HG03575 (cell line): ENCODE measurements around the gene ARAP1.

Experiments used
- ATAC-seq: cut with Tn5 transposase; IDR thresholded peaks from one replicate; pipeline ENCODE4 v1.9.1; 2021; ENCODE audit not compliant: unreplicated experiment, insufficient number of reproducible peaks, low FRiP score; ENCODE audit errors: extremely low read depth

ARAP1 gene

GRCh38 chr11:72675221-72675620, 77.0 kb downstream of the ARAP1 start:
- ATAC-seq, result no peak

- ATAC-seq, result no peak
These were observed 78.0 kb downstream of the ARAP1 start, which contains the start of gene PDE2A for GRCh38 chr11:72673943-72674828. Gene PDE2A (minus strand): TSS chr11:72674422. CDS start chr11:72674207, 215 bp downstream.

DNA sequence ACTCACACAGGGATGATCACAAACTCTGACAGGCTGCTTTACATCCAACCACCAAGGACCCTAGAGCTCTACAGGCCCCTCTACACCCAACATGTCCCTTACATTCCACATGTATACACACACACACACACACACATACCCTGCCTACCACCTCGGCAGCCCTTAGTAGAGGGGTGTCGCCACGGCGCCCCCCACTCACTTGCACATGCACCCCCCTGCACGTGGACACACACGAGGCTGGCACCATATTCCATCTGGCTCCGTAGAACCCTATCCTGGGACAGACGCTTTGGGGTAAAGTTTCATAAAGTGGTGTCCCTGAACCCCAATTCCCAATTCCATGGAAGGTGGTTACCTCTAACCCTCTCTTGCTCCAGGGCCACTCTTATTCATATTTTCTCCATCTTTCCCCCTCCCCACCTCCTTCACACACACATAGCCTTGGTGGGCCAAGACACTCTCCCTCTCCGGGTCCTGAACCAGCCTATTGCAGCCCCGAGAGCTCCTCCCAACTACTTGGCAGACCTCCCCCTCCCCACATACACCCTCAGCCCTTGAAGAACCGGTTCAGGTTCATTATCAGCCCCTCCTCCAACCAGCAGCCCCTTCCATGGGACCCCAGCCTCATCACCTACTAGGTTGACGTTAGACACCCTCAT, 78.8 kb downstream of the ARAP1 start:
- ATAC-seq, result no peak

GRCh38 chr11:72672597-72673238, 79.5 kb downstream of the ARAP1 start:
- no peak for ATAC-seq

DNA sequence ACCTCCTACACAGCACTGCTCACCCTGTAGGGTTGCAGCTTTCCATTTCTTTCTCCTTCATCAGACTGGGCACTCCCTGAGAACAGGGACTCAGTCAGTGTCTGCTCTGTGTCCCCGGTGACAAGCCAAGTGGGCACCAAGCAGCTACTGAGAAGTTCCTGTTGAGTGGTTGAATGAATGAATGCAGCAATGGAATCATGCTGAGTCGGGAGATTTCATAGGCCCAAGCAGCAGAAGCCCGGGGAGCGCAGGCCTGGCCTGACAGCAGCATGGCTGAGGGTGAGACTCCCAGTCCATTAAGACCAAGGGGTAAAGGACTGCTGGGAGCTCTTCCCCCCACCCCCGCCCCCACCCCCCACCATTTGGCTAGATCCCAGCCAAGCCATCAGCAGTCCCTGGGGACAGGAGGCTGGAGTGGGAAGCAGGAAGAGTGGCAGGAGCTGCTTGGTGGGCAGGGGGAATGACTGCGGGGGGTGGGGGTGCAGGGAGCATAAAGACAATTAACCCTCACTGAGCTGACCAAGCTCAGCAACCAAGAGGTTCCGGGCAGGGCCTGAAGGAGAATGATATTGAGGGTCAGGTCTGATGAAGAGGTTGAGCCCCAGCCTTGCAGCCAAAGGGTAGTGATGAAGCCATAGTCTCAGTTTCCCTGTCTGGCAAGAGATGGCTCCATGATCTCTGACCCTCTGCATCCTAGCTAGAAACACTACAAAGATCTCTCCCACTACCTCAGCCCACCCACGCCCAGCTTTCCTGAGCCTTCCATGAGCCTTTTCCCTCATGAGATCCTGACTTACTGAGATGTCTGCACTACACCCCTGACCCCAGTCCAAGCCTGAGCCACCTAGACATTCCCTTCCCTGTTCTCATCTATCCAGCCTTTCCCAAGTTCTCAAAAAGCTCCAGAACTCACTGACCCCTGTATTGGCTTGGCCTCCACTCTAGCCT, 80.8 kb downstream of the ARAP1 start:
- ATAC-seq, result no peak

DNA sequence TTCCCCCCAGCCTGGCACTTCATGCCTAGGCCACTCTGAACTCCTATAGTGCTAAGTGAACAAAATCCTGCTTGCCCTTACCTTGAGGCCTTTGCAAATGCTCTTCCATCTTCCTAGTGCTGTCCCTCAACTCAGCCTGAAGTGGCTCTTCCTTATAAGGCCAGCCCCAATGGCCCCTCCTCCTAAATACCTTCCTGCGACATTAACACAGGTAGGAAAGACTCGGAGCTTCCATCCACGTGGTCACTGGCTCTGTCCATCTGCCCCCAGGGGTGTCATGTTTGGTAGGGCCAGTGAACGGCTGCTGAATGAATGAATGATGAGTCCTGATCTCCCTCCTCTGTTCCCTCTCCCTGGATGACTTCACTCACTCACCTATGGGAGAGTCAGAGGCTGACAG, 82.2 kb downstream of the ARAP1 start:
- no peak for ATAC-seq

DNA sequence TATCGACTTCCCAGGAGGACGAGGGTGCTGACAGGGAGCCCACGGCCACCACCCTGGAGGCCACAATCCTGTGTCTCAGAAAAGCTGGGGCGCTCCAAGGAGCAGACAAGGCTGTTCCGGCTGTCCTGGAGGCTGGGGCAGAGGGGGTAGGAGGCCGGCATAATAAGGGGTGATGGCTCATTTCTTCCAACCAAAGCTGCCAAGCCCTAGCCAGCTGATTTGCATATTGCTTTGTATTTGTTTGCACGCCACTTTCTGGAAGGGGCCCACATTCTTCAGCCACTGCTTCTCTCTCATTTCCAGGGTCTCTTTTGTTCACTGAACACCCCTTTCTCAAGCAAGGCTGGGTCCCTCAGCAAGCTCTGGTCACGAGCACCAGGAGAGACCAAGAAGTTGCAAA, 82.7 kb downstream of the ARAP1 start:
- ATAC-seq, result no peak

DNA sequence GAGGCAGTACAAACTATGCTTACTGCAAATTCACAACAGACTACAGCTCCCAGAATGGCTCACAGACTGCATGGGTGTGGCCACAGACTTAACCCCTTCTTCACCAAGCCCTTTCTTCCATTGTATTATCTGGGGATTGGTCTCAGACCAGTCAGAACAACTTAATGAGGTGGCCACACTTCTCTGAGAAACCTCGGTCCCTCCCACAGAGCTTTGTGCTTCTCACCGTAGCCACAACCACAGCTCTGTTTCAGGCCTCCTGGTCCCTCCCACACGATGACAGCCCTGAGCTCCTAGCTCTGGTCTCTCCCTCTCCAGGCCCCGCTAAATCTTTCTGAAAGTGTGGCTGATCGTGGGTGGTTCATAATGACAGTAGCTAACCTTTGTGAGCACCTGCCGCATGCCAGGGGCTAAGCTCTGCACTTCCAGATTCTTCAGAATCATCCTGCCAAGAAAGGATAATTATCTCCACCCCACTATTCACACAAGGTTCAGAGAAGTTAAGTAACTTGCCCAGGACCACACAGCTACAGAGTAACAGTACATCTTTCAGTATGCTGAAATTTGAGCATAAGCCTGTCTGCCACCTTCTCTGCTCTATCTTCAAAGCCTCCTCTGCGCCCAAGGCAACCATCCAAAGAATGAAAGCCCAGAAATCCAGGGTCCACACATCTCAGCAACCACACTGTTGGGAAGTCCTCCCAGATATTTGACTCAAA, 83.4 kb downstream of the ARAP1 start:
- ATAC-seq, result no peak

DNA sequence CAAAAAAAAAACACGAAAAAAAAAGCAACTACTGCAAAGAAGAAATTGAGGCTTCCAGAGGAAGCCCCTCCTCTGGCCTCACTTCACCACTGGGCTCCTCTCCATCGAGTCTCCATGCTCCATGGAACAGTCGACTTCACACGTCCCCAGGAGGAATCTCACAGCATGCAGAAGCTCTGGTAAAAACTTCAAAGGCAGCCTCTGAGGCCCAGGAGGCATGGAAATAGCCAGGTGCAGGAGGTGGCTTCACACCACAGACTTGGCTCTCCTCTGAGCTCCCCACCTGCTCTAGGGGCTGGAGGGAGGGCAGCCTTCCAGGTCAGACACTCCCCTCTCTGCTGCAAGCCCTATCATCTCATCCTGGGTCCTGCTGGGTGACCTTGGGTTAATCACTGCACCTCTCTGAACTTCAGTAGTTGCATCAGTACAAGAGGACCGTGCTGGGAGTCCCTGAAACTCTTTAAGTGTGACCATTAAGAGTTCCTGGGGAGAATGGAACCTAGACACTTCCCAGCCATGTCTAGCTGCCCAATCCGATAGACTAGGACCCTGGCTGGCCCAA, 86.2 kb downstream of the ARAP1 start:
- ATAC-seq, result no peak

- no peak for ATAC-seq
These were observed 90.2 kb downstream of the ARAP1 start for GRCh38 chr11:72662036-72662435.

DNA sequence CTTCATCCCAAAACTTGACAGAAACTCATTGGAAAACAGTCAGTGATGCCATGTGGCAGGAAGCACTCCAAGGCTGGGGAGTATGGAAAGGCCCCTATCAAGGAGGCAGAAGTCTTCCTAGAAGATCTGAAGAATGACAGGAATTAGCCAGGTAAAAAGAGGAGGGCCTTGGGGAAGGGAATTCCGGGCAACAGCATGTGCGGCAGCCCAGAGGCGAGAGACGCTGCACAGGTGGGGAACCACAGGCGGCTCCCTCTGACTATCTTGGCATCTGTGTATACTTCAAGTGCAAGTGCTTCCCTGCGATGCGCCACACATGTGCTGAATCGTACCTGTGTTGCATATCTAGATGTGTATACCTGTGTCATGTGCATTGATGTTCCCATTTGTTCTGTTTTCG, 90.7 kb downstream of the ARAP1 start:
- ATAC-seq, result no peak

- ATAC-seq, result no peak
These were observed 93.1 kb downstream of the ARAP1 start for GRCh38 chr11:72658989-72659640.

DNA sequence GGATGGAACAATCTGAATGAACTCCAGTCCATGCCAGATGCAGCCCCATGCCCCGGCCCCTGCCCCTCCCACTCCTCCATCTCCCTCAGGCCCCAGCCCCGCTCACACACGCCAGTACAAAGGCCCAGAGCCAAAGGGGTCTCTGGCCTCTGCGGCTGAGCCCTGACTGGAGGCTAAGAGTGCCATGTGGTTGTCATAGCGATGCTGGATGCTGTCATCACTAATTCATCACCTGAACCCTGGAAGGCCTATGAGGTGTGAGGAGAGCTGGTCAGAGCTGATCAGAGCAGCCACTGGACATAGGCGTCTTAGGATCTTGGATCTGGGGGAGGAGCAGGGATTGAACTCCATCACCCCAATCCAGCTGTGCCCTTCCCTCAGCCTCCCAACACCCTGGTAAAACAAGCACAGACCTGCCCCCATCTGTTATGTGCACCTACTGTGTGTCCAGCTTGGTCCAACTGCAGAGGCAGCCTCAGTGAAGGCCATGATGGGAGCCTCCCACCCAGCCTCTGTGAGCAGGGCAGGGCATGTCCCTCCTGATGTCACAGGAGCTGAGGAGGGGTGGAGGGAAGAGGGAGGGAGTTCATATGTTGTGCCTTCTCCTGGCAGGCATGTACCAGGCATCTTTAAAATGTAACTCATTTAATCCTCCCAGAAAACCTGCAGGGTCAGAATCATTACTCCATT, 94.7 kb downstream of the ARAP1 start:
- ATAC-seq, result no peak

DNA sequence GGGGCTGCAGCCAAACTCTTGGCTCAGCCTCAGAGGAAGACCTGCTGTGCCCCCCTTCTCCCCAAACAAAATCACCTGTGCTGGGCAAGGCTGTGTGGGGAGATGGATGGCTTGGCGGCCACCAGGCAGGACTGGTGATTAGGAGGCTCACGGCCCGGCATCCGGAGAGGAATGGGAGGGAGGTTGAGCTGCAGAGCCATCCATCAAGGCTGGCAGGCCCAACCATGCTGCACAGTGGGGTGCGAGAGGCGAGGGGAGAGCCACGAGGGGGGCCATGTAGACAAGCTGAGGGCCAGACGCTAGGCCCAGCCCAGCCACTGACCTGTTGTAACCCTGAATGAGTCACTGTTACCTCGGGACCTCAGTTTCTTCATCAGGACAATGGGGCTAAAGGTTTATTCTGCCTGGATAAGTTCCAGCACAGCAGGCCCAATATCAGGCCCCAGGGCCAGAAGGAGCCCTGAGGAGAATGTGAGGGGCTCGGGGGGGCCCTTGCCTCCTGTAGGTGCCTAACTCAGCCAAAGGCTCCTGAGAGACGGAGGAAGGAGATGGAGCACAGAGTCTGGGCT, 96.2 kb downstream of the ARAP1 start:
- ATAC-seq, result no peak

- no peak for ATAC-seq
These were observed 97.2 kb downstream of the ARAP1 start for GRCh38 chr11:72655014-72655413.

- ATAC-seq, result no peak
These were observed 98.6 kb downstream of the ARAP1 start for GRCh38 chr11:72653649-72654048.
